Mucosa of descending colon (tissue), 3 donors: Measurements from ENCODE around the gene BCHE. TPM values are rescaled to one million over a fixed set of nuclear protein-coding genes. Genes with fewer than 3 reads are reported as not detected.

Experiments used
- ATAC-seq: fragments of 200-7000 bp; cut with Tn5 transposase; one replicate; pipeline ENCODE4 v1.9.1; 2020; ENCODE audit warnings: mild to moderate bottlenecking, moderate library complexity
- DNase-seq, 3 donors: peaks; one replicate each; pipeline ENCODE4 v3.0.0-alpha.2; 2020
- H3K36me3 ChIP-seq: fragments of 200-600 bp; one replicate; pipeline ENCODE4 v1.8.0; 2021; ENCODE audit warnings: low read depth, mild to moderate bottlenecking
- H3K4me1 ChIP-seq: fragments of 200-600 bp; one replicate; pipeline ENCODE4 v1.8.0; 2021; ENCODE audit warnings: low read depth, mild to moderate bottlenecking
- H3K4me3 ChIP-seq: fragments of 200-600 bp; one replicate; pipeline ENCODE4 v1.8.0; 2021; ENCODE audit warnings: mild to moderate bottlenecking
- H3K9me3 ChIP-seq: fragments of 200-600 bp; one replicate; pipeline ENCODE4 v1.8.0; 2021; ENCODE audit warnings: mild to moderate bottlenecking
- intact Hi-C, 2 donors: fragments of 100-400 bp; cut with DNase I in 1 of 2; cut with micrococcal nuclease in 1 of 2; formaldehyde crosslinking; loops; one replicate each; pipeline versions ENCODE4 v1.11.0 to v1.11.1; 2022; cut with DNase I, micrococcal nuclease
- total RNA-seq, 3 donors: library from RNA; stranded (reverse); fragmentation: NEBNext Ultra II Directional in 2 of 3; extraction: Animal tissue kit (Norgen Biotek cat#: 25700) in 2 of 3; gene quantifications; one replicate each; pipeline versions ENCODE4 v1.2.1 to v1.2.4, GENCODE V29; 2021 to 2023
- TF ChIP-seq, protein P1 (sequence below): fragments of 200-600 bp; IDR thresholded peaks from one replicate; pipeline ENCODE4 v1.8.0; 2022; ENCODE audit warnings: antibody characterized with exemption, mild to moderate bottlenecking
- donor health status: DM: no; HTN: no; CAD: no; lungs with moderate emphysema.
- donor health status: DM: no; HTN: no; CAD: no.
- donor health status: DM: no; HTN: yes; CAD: no.

BCHE gene
- total RNA-seq, 3 donors from 2014 or later = 1.2 to 26.6 (median 3.1) TPM

DNA sequence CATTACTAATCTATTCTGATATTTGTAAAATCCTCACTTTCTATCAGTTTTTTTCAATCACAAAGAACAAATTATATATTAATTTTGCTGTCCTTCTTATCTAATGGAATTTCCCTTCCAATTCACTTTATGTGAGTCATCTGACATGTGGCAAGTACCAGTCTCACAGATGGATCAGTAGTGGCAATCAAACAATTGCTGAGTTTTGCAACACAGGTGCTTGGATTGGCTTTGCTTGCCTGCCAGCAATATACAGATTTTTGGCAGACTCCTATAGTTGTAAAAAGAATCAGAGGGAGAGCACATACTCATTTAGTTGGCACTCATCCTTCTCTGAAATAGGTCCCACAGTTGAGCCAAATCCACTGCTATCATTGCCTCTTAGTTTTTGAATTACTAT, 83.7 kb downstream of the BCHE start:
- intact Hi-C loops = no loop called here
- no peak overlapping the region for H3K4me3 ChIP-seq
- no peaks in the 10 kb centered on the region for H3K4me1 ChIP-seq
- no peaks in the 10 kb centered on the region for H3K9me3 ChIP-seq
- DNase-seq (no peak), ATAC-seq (no peak)
- no peaks in the 10 kb centered on the region for H3K36me3 ChIP-seq
- TF ChIP-seq, protein P1, sequence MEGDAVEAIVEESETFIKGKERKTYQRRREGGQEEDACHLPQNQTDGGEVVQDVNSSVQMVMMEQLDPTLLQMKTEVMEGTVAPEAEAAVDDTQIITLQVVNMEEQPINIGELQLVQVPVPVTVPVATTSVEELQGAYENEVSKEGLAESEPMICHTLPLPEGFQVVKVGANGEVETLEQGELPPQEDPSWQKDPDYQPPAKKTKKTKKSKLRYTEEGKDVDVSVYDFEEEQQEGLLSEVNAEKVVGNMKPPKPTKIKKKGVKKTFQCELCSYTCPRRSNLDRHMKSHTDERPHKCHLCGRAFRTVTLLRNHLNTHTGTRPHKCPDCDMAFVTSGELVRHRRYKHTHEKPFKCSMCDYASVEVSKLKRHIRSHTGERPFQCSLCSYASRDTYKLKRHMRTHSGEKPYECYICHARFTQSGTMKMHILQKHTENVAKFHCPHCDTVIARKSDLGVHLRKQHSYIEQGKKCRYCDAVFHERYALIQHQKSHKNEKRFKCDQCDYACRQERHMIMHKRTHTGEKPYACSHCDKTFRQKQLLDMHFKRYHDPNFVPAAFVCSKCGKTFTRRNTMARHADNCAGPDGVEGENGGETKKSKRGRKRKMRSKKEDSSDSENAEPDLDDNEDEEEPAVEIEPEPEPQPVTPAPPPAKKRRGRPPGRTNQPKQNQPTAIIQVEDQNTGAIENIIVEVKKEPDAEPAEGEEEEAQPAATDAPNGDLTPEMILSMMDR = no peak

DNA sequence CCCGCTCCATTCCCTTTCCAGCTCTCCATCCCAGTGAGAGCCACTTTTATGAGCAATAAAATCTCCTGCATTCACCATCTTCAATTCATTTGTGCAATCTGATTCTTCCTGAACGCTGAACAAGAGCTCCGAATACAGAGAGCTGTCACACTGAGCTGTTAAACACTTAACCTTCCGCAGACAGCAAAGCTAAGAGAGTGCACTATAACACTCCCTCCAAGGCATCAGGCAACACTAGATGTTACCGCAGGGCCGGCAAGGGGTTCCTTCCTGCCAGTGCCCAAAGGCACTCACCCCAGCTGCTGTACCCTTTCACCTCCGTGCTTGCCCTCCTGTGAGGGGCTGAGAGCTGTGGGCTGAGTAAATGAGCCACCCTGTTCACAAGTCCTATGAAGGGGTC, 85.6 kb downstream of the BCHE start:
- ATAC-seq = no peak
- TF ChIP-seq, protein P1 = no peak
- no peaks in the 10 kb centered on the region for H3K9me3 ChIP-seq
- H3K36me3 ChIP-seq = no peaks in the 10 kb centered on the region
- no peak overlapping the region for H3K4me3 ChIP-seq
- no peak for DNase-seq
- no peaks in the 10 kb centered on the region for H3K4me1 ChIP-seq
- intact Hi-C loops = no loop called here

GRCh38 chr3:165749821-165750220, 87.4 kb downstream of the BCHE start:
- ATAC-seq = no peak
- intact Hi-C loops = no loop called here

GRCh38 chr3:165749241-165749640, 88.0 kb downstream of the BCHE start:
- Histone ChIP-seq H3K36me3 (no peaks in the 10 kb centered on the region), H3K4me1 (no peaks in the 10 kb centered on the region), H3K9me3 (no peaks in the 10 kb centered on the region), H3K4me3 (no peak overlapping the region)
- TF ChIP-seq, protein P1 = no peak
- intact Hi-C loops = no loop called here
- ATAC-seq = no peak
- DNase-seq = no peak

More at GRCh38 chr3:165749821-165750220, 87.4 kb downstream of the BCHE start:
- TF ChIP-seq, protein P1 = no peak
- Histone ChIP-seq H3K36me3 (no peaks in the 10 kb centered on the region), H3K9me3 (no peaks in the 10 kb centered on the region), H3K4me3 (no peak overlapping the region), H3K4me1 (no peaks in the 10 kb centered on the region)
- no peak for DNase-seq

- no peak overlapping the region for H3K4me3 ChIP-seq
- H3K9me3 ChIP-seq = no peaks in the 10 kb centered on the region
- TF ChIP-seq, protein P1 = no peak
- no peaks in the 10 kb centered on the region for H3K36me3 ChIP-seq
- no peak for DNase-seq
- H3K4me1 ChIP-seq = no peaks in the 10 kb centered on the region
- no peak for ATAC-seq
- intact Hi-C loops = no loop called here
These were observed 89.1 kb downstream of the BCHE start for GRCh38 chr3:165748094-165748493.

DNA sequence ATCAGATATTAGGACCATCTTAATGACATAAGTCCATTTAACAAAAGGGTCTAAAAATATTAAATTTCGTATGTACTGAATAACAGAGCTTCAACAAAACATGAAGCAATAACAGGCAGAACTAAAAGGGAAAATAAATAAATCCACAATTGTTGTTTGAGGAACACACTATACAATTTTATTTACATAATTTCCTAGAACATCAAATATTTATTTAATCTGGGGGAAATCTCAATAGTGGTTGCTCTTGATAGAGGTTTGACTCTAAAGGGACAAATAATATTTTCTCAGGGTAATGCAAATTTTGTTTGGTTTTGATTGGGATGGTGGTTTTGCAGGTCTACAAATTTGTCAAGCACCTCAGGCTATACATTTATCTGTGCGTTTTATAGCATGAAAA, 90.3 kb downstream of the BCHE start:
- H3K36me3 ChIP-seq = no peaks in the 10 kb centered on the region
- no peak for ATAC-seq
- no peaks in the 10 kb centered on the region for H3K9me3 ChIP-seq
- TF ChIP-seq, protein P1 = no peak
- H3K4me1 ChIP-seq = no peaks in the 10 kb centered on the region
- intact Hi-C loops = no loop called here
- no peak overlapping the region for H3K4me3 ChIP-seq
- no peak for DNase-seq
